ENCODE results near the gene CKLF.

CKLF gene

DNA sequence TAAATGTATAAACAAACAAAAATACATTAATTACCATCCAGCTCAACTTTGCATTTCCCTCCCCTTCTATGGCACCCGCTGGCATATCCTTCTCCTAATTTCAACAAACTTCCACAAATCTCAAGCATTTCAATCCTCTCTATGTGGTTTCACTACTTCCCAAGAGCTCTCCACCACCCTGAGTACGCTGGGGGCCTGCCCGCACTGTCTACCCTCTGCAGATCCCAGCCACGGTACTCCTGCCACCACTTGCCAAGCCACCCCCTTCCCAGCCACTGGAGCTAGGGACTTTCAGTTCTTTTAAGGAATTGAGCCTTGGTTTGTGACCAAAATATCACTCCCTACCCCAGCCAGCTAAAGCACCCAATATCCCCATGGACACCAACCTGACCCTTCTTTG lies 4.3 kb upstream of the CKLF start:
- peaks cover 97% of the 10 kb centered on the region for H3K4me1 ChIP-seq (ENCODE audit: control insufficient read depth, low read length)
- no peak overlapping the region for H3K4me3 ChIP-seq (ENCODE audit: low read length)
- H3K27me3 ChIP-seq (ENCODE audit: control insufficient read depth, low read length), result no peaks in the 10 kb centered on the region
- H3K79me2 ChIP-seq (ENCODE audit: control insufficient read depth, low read length), result peaks cover 6% of the 10 kb centered on the region
- H3F3A ChIP-seq (ENCODE audit: control insufficient read depth, insufficient read depth), result peaks cover 20% of the 10 kb centered on the region
- no peak overlapping the region for H3K27ac ChIP-seq (ENCODE audit: low read depth, low read length)
- TF ChIP-seq, protein P1, sequence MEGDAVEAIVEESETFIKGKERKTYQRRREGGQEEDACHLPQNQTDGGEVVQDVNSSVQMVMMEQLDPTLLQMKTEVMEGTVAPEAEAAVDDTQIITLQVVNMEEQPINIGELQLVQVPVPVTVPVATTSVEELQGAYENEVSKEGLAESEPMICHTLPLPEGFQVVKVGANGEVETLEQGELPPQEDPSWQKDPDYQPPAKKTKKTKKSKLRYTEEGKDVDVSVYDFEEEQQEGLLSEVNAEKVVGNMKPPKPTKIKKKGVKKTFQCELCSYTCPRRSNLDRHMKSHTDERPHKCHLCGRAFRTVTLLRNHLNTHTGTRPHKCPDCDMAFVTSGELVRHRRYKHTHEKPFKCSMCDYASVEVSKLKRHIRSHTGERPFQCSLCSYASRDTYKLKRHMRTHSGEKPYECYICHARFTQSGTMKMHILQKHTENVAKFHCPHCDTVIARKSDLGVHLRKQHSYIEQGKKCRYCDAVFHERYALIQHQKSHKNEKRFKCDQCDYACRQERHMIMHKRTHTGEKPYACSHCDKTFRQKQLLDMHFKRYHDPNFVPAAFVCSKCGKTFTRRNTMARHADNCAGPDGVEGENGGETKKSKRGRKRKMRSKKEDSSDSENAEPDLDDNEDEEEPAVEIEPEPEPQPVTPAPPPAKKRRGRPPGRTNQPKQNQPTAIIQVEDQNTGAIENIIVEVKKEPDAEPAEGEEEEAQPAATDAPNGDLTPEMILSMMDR (IDR thresholded peaks at IDR 0.05; ENCODE audit: low read depth, low read length, poor library complexity, severe bottlenecking), result no peak
- no peak for TF ChIP-seq EZH2phosphoT487 (IDR thresholded peaks at IDR 0.05; ENCODE audit: borderline replicate concordance, low read length)
- H3K4me2 ChIP-seq (ENCODE audit: low read length), result no peak overlapping the region
- H3K9me3 ChIP-seq (ENCODE audit: control insufficient read depth, insufficient read depth, low read length), result no peaks in the 10 kb centered on the region
- H3K36me3 ChIP-seq (ENCODE audit: control insufficient read depth, low read length), result no peaks in the 10 kb centered on the region
- H3K9me2 ChIP-seq (replicated peaks; ENCODE audit: control insufficient read depth, low read length), result no peaks in the 10 kb centered on the region
- H4K20me1 ChIP-seq (ENCODE audit: control insufficient read depth, insufficient read depth, low read depth, low read length), result no peaks in the 10 kb centered on the region

DNA sequence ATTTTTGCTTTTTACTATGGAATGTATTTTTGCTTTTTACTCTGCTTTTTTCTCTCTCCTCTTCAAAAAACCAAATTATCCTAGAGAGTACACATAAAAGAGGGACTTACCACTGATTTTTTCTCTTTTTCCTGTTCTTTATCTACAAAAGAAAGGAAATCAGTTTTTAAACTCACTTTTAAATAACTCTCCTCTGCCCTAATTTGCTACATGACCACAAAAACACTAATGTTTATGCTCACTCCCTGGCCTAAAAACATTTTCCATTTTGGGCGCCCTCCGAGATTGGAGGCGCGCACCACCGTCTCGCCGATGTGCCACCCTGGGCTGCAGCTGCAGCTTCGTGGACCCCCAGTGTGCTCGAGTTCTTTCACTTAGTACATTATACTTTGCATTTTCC lies 3.5 kb upstream of the CKLF start:
- peaks cover 20% of the 10 kb centered on the region for H3F3A ChIP-seq (ENCODE audit: control insufficient read depth, insufficient read depth)
- no peak for TF ChIP-seq EZH2phosphoT487 (IDR thresholded peaks at IDR 0.05; ENCODE audit: borderline replicate concordance, low read length)
- TF ChIP-seq, protein P1 (IDR thresholded peaks at IDR 0.05; ENCODE audit: low read depth, low read length, poor library complexity, severe bottlenecking), result no peak
- peak overlapping the region; percentile 61 for H3K4me2 ChIP-seq (ENCODE audit: low read length)
- H3K79me2 ChIP-seq (ENCODE audit: control insufficient read depth, low read length), result peaks cover 14% of the 10 kb centered on the region
- H3K9me3 ChIP-seq (ENCODE audit: control insufficient read depth, insufficient read depth, low read length), result no peaks in the 10 kb centered on the region
- no peaks in the 10 kb centered on the region for H3K9me2 ChIP-seq (replicated peaks; ENCODE audit: control insufficient read depth, low read length)
- H3K4me1 ChIP-seq (ENCODE audit: control insufficient read depth, low read length), result peaks cover 97% of the 10 kb centered on the region
- peaks cover 4% of the 10 kb centered on the region for H3K36me3 ChIP-seq (ENCODE audit: control insufficient read depth, low read length)
- no peaks in the 10 kb centered on the region for H4K20me1 ChIP-seq (ENCODE audit: control insufficient read depth, insufficient read depth, low read depth, low read length)
- peak overlapping the region; percentile 25 for H3K27ac ChIP-seq (ENCODE audit: low read depth, low read length)
- no peaks in the 10 kb centered on the region for H3K27me3 ChIP-seq (ENCODE audit: control insufficient read depth, low read length)
- H3K4me3 ChIP-seq (ENCODE audit: low read length), result peak overlapping the region; percentile 70

DNA sequence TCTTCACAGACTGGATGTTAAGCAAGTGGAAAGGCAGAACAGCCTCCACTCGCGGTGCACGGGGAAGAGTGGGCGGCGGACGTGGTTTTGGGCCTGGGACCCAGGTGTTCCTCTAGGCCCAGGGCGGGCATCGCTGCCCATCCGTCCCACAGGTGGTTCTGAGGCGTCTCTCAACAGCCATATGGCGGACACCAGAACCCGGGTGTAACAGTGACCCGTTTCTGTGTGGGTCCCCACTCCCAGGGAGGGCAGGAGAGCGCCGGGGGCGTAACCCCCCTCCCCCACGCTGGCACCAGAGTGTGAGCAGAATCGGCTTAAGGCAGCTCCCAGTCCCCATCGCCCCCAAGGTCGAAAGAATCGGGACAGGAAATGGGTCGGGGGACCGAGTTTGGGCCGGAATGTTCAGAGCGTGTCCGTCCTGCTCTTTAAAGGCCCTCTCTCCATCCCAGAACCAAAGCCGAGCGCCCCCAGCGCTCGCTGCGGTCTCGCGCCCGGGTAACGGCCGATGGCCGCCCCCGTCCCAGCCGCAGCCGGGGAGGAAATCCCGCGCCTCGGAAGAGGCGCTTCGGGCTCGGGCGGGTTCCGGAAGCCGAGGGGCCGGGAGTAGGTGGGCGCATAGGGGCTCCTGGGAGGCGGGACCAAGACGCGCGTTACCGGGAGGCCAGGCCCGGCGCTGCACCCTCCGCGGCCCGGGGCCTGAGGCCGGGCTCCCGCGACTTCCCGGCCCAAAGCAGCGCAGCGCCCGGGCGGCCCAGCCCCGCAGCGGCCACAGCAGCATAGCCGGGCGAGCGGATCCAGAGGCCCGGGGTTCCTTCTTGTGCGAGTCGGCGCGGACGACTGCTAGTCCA lies 2.9 kb upstream of the CKLF start, which contains the start of gene TK2:
Gene TK2 (minus strand): TSS at position 839 of the 848 bp plus-strand sequence. CDS start 61 bp downstream, at position 778.
- Histone ChIP-seq H3K9me2 (replicated peaks; ENCODE audit: control insufficient read depth, low read length) (no peaks in the 10 kb centered on the region), H3K4me3 (ENCODE audit: low read length) (peak within 1 kb of the TSS; percentile 70), H3K9me3 (ENCODE audit: control insufficient read depth, insufficient read depth, low read length) (no peaks in the 10 kb centered on the region), H3K4me1 (ENCODE audit: control insufficient read depth, low read length) (peaks cover 97% of the 10 kb centered on the region), H3K27me3 (ENCODE audit: control insufficient read depth, low read length) (no peaks in the 10 kb centered on the region), H3F3A (ENCODE audit: control insufficient read depth, insufficient read depth) (peaks cover 14% of the 10 kb centered on the region), H3K27ac (ENCODE audit: low read depth, low read length) (peak within 1 kb of the TSS; percentile 25), H4K20me1 (ENCODE audit: control insufficient read depth, insufficient read depth, low read depth, low read length) (no peaks in the 10 kb centered on the region), H3K36me3 (ENCODE audit: control insufficient read depth, low read length) (peaks cover 9% of the 10 kb centered on the region), H3K79me2 (ENCODE audit: control insufficient read depth, low read length) (peaks cover 20% of the 10 kb centered on the region), H3K4me2 (ENCODE audit: low read length) (peak within 1 kb of the TSS; percentile 61)
- TF ChIP-seq EZH2phosphoT487 (IDR thresholded peaks at IDR 0.05; ENCODE audit: borderline replicate concordance, low read length), result no peak
- TF ChIP-seq, protein P1 (IDR thresholded peaks at IDR 0.05; ENCODE audit: low read depth, low read length, poor library complexity, severe bottlenecking), result peak; percentile 30
